ENCODE results near the gene S100PBP. TPM values are rescaled to one million over a fixed set of nuclear protein-coding genes. Genes with fewer than 3 reads are reported as not detected.
A peak's percentile ranks its signal among the peaks of the same experiment; 100 is the strongest.

The S100PBP gene
- total RNA-seq, 3 donors from 2014 or later (not counting 1 experiment from before 2014, with no cell fraction given), result 84.5 to 114 (median 85.5) TPM

DNA sequence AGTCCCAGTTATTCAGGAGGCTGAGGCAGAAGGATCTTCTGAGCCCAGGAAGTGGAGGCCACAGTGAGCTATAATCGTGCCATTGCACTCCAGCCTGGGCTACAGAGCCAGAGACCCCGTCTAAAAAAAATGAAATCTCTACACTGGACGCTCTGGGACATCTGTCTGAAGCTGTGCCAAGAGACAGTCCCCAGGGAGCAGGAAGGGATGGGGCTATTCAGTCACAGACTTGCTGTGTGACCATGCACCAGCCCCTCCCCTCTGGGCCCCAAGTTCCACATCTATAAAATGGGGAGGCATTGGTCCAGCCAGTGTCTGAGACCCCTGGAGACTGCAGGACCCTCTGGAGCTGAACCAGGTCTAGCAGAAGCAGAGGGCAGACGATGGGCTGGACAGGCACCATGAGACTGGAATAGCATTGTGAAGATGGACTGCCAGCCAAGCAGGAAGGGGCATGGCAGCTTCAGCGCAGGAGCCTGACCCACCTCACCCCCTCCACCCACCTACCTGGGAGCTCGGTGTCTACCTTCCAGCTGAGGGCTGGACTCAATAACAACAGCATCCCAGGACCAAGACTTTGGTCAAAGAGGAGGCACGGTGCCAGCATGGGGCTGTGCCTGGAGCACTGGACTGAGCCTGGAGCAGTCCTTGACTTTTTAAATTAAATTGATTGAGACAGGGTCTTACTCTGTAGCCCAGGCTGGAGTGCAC lies 82.3 kb downstream of the S100PBP start:
- no peak for DNase-seq
- Mint-ChIP-seq H3K9me3 (no peaks in the 10 kb centered on the region), H3K4me3 (no peak overlapping the region), H3K27ac (no peak overlapping the region), H3K36me3 (no peaks in the 10 kb centered on the region), H3K27me3 (ENCODE audit: low read depth in 2 of 2) (peaks cover 28 to 38% of the 10 kb centered on the region in 2 donors), H3K4me1 (peaks cover 4 to 10% of the 10 kb centered on the region in 2 donors)
- no peaks in the 10 kb centered on the region for H3K36me3 ChIP-seq (ENCODE audit: control insufficient read depth, insufficient read depth, low read length)
- intact Hi-C loops (cut with micrococcal nuclease), result no loop called here
- H3K9me3 ChIP-seq (ENCODE audit: control insufficient read depth, insufficient read depth, low read length), result no peaks in the 10 kb centered on the region
- no peak for ATAC-seq
- peaks cover 32% of the 10 kb centered on the region for H3K27me3 ChIP-seq (ENCODE audit: control insufficient read depth, insufficient read depth, low read length)
- peaks cover 11% of the 10 kb centered on the region for H3K4me1 ChIP-seq (ENCODE audit: control insufficient read depth, insufficient read depth, low read length)
- 86% methylated on average over 7 of the region's 7 CpGs for WGBS (ENCODE audit: insufficient coverage)
- no peak overlapping the region for H3K27ac ChIP-seq (ENCODE audit: low read length)
- no peak overlapping the region for H3K4me3 ChIP-seq (ENCODE audit: low read length)
- TF ChIP-seq, protein P1, sequence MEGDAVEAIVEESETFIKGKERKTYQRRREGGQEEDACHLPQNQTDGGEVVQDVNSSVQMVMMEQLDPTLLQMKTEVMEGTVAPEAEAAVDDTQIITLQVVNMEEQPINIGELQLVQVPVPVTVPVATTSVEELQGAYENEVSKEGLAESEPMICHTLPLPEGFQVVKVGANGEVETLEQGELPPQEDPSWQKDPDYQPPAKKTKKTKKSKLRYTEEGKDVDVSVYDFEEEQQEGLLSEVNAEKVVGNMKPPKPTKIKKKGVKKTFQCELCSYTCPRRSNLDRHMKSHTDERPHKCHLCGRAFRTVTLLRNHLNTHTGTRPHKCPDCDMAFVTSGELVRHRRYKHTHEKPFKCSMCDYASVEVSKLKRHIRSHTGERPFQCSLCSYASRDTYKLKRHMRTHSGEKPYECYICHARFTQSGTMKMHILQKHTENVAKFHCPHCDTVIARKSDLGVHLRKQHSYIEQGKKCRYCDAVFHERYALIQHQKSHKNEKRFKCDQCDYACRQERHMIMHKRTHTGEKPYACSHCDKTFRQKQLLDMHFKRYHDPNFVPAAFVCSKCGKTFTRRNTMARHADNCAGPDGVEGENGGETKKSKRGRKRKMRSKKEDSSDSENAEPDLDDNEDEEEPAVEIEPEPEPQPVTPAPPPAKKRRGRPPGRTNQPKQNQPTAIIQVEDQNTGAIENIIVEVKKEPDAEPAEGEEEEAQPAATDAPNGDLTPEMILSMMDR (IDR thresholded peaks at IDR 0.05), result no peak

DNA sequence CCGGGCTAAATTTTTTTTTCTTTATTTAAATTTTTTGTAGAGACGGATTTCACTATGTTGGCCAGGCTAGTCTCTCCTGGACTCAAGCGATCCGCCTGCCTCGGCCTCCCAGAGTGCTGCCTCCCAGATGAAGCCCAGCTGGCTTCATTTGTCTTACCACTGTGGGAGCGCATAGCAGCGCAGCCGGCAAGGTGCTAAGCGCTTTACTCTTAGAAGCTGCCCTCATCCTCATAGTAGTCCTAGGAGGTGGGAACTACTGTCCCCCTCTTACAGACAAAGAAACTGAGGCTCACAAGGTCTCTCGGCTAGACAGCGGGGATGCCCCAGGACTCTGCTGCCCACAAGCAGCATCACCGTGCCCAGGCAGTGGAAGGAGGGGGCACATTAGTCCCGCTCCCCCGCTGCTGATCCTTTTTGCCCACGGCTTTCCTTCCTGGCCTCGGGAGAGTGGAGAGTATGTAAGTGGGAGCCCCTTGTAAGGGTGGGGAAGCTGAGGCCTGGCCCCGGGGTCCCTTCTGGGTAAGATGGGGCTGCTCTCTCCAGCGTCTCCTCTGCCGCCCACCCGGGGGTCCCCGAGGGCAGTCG lies 83.0 kb downstream of the S100PBP start:
- WGBS (ENCODE audit: insufficient coverage), result 30% methylated on average over 22 of the region's 22 CpGs
- peaks cover 33 to 38% of the 10 kb centered on the region in 2 donors for H3K27me3 Mint-ChIP-seq (ENCODE audit: low read depth in 2 of 2)

DNA sequence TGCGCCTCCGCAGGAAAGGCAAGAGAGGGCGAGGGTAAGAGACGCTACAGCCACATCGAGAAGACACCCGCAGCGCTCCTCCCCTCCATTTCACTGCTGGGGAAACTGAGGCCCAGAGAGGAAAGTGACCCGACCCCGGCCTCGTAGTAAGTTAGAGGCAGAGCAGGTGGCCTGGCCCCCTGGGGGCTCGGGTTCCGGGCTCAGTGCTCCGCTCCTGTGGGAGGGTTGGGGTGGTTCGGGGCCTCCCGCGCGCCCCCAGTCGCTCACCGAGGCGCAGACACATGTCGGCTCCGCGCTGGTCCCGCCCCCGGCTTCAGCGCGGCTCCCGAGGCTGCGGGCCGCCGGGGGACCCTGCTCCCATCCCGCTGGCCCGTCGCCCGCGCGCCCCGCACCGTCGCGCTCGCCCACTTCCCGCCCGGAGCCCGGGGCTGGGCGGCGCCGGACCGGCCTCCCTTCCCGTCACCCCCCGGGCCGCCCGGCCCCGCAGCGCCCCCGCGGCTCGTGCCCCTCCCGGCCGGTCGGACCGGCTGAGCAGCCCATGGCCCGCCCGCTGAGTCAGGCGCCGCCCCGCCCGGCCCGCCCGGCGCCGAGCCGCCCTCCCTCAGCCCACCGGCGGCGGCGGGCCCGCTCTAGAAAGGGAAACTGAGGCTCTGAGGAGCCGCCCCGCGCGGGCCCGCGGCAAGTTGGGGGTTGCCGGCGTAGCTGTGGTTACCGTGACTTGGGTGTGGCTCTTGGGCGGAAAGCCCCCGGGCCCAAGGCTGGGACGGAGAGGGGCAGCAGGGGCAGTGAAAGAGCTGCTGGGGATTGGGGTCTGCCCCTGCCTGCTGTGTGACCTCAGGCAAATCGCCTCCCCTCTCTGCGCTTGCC lies 83.7 kb downstream of the S100PBP start, which contains the start of gene TMEM54:
TSS of gene TMEM54 (minus strand) at position 434 of the 867 bp plus-strand sequence. CDS start at position 283, 151 bp downstream.
- peaks cover 32 to 36% of the 10 kb centered on the region in 2 donors for H3K27me3 Mint-ChIP-seq (ENCODE audit: low read depth in 2 of 2)
- H3K9me3 ChIP-seq (ENCODE audit: control insufficient read depth, insufficient read depth, low read length), result no peaks in the 10 kb centered on the region
- peaks cover 11% of the 10 kb centered on the region for H3K4me1 ChIP-seq (ENCODE audit: control insufficient read depth, insufficient read depth, low read length)
- H3K36me3 Mint-ChIP-seq, result no peaks in the 10 kb centered on the region
- no peak within 1 kb of the TSS for H3K27ac Mint-ChIP-seq
- no peaks in the 10 kb centered on the region for H3K36me3 ChIP-seq (ENCODE audit: control insufficient read depth, insufficient read depth, low read length)
- no peaks in the 10 kb centered on the region for H3K9me3 Mint-ChIP-seq
- H3K4me3 ChIP-seq (ENCODE audit: low read length), result no peak within 1 kb of the TSS
- H3K27me3 ChIP-seq (ENCODE audit: control insufficient read depth, insufficient read depth, low read length), result peaks cover 28% of the 10 kb centered on the region
- peak within 1 kb of the TSS; percentile 86 for H3K4me3 Mint-ChIP-seq
- intact Hi-C loops (cut with micrococcal nuclease), result no loop called here
- peaks cover 4 to 10% of the 10 kb centered on the region in 2 donors for H3K4me1 Mint-ChIP-seq
- ATAC-seq (peak; percentile 48 to 86 (median 77)), DNase-seq (peak in 1 of 2 donors; percentile 29)
- TF ChIP-seq, protein P1 (IDR thresholded peaks at IDR 0.05), result no peak
- no peak within 1 kb of the TSS for H3K27ac ChIP-seq (ENCODE audit: low read length)
- 2% methylated on average over 92 of the region's 92 CpGs for WGBS (ENCODE audit: insufficient coverage)

More for the DNA sequence above, 83.0 kb downstream of the S100PBP start:
- Mint-ChIP-seq H3K4me1 (peaks cover 4 to 10% of the 10 kb centered on the region in 2 donors), H3K27ac (no peak overlapping the region), H3K9me3 (no peaks in the 10 kb centered on the region), H3K4me3 (peak overlapping the region; percentile 76), H3K36me3 (no peaks in the 10 kb centered on the region)
- no peaks in the 10 kb centered on the region for H3K9me3 ChIP-seq (ENCODE audit: control insufficient read depth, insufficient read depth, low read length)
- H3K27me3 ChIP-seq (ENCODE audit: control insufficient read depth, insufficient read depth, low read length), result peaks cover 28% of the 10 kb centered on the region
- intact Hi-C loops (cut with micrococcal nuclease), result no loop called here
- H3K27ac ChIP-seq (ENCODE audit: low read length), result no peak overlapping the region
- DNase-seq (no peak), ATAC-seq (no peak)
- TF ChIP-seq, protein P1 (IDR thresholded peaks at IDR 0.05), result no peak
- no peak overlapping the region for H3K4me3 ChIP-seq (ENCODE audit: low read length)
- peaks cover 11% of the 10 kb centered on the region for H3K4me1 ChIP-seq (ENCODE audit: control insufficient read depth, insufficient read depth, low read length)
- no peaks in the 10 kb centered on the region for H3K36me3 ChIP-seq (ENCODE audit: control insufficient read depth, insufficient read depth, low read length)
